Activated T-helper 17 cell treated with anti-CD3 and anti-CD28 coated beads, Interleukin-2, amount 50 U/mL, for 72 hours (primary cell): Measurements from ENCODE around the gene REC114. TPM values are rescaled to one million over a fixed set of nuclear protein-coding genes. Genes with fewer than 3 reads are reported as not detected.
"Not testable (repeated sequence)": the region's sequence is repeated elsewhere in the genome, so short reads cannot be mapped to it uniquely, and the experiment has no call there.

Experiments
- ATAC-seq: fragments of 150-1000 bp; cut with Tn5 transposase; replicated peaks from 2 replicates; pipeline ENCODE4 v1.10.0; 2021; ENCODE audit warnings: mild to moderate bottlenecking, moderate library complexity
- H3K27ac Mint-ChIP-seq: one replicate; pipeline ENCODE4 v1.8.0; 2022; ENCODE audit warnings: mixed read lengths
- H3K27me3 Mint-ChIP-seq: one replicate; pipeline ENCODE4 v1.8.0; 2022; ENCODE audit warnings: mixed read lengths
- H3K36me3 Mint-ChIP-seq: one replicate; pipeline ENCODE4 v1.8.0; 2022; ENCODE audit warnings: low read depth, mild to moderate bottlenecking, mixed read lengths
- H3K4me1 Mint-ChIP-seq: one replicate; pipeline ENCODE4 v1.8.0; 2022; ENCODE audit warnings: mixed read lengths
- H3K4me3 Mint-ChIP-seq: one replicate; pipeline ENCODE4 v1.8.0; 2022; ENCODE audit warnings: mild to moderate bottlenecking, mixed read lengths
- H3K9me3 Mint-ChIP-seq: one replicate; pipeline ENCODE4 v1.8.0; 2022; ENCODE audit warnings: mixed read lengths
- total RNA-seq, 2 donors: library from RNA; stranded (reverse); gene quantifications; one replicate each; pipeline ENCODE4 v1.2.3, GENCODE V29; 2022

REC114 gene, protein sequence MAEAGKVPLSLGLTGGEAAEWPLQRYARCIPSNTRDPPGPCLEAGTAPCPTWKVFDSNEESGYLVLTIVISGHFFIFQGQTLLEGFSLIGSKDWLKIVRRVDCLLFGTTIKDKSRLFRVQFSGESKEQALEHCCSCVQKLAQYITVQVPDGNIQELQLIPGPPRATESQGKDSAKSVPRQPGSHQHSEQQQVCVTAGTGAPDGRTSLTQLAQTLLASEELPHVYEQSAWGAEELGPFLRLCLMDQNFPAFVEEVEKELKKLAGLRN
- total RNA-seq: not detected

DNA sequence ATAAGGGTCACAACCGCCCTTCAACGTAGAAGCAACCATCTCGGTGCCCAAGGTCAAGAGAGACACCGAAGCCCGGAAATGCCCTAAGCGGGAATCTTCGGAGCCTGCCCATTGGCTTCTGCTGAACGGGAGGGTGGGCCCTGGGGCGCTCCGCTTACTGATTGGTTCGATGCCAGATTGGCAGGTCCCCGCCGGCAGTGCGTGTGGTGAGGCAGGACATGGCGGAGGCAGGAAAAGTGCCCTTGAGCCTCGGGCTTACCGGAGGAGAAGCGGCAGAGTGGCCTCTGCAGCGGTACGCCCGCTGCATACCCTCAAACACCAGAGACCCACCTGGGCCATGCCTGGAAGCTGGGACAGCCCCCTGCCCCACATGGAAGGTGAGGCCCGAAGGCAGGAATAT lies at the start of gene REC114:
TSS of gene REC114 (plus strand) at position 197 of the 400 bp plus-strand sequence. CDS start at position 219, 22 bp downstream.
- Mint-ChIP-seq H3K4me3 (no peak within 1 kb of the TSS), H3K4me1 (peaks cover 6% of the 10 kb centered on the region), H3K36me3 (no peaks in the 10 kb centered on the region), H3K27ac (no peak within 1 kb of the TSS), H3K9me3 (peaks cover 8% of the 10 kb centered on the region), H3K27me3 (peaks cover 9% of the 10 kb centered on the region)
- no peak for ATAC-seq

DNA sequence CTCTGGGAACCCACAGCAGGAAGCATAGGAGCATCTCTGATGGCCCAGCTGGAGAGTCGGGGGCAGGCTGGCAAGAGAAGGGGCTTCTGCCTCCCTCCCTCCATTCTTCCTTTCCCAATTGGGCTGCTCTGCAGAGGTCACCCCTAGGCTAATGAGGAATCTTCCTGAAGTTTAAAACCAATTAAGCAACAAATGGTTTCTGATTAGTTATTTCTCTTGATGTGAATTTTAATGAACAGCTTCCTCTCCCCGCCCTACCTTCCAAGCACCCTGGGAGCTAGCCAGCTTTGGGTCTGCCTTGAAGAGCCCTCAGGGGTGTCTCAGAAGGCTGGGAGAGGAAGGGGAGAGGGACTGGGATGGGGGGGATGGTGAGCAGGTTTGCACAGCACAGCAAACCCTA lies 49.6 kb upstream of the REC114 start:
- no peak overlapping the region for H3K4me3 Mint-ChIP-seq
- peaks cover 15% of the 10 kb centered on the region for H3K27me3 Mint-ChIP-seq
- no peaks in the 10 kb centered on the region for H3K9me3 Mint-ChIP-seq
- no peaks in the 10 kb centered on the region for H3K36me3 Mint-ChIP-seq
- H3K27ac Mint-ChIP-seq: no peak overlapping the region
- H3K4me1 Mint-ChIP-seq: no peaks in the 10 kb centered on the region
- ATAC-seq: no peak

DNA sequence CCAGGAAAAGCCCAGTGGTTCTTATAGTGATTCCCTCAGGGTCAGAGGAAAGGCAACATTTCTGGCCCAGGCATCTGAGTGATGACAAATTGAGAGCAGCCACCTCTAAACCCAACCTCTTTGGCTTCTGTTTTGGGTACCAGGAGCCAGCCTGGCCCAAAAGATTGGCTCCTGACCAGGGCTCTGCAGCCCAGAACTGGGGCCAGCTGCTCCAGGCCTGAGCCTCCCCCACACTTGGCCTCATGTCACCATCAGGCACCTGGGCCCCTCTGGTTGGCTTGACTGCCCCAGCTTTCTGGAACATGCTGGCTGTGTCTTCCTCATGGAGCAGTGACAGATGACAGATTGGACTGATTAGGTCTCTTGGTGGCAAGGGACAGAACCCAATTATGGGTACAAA lies 48.2 kb upstream of the REC114 start:
- no peak overlapping the region for H3K27ac Mint-ChIP-seq
- H3K27me3 Mint-ChIP-seq: peaks cover 20% of the 10 kb centered on the region
- no peaks in the 10 kb centered on the region for H3K4me1 Mint-ChIP-seq
- H3K4me3 Mint-ChIP-seq: no peak overlapping the region
- no peaks in the 10 kb centered on the region for H3K36me3 Mint-ChIP-seq
- no peaks in the 10 kb centered on the region for H3K9me3 Mint-ChIP-seq
- ATAC-seq: no peak

DNA sequence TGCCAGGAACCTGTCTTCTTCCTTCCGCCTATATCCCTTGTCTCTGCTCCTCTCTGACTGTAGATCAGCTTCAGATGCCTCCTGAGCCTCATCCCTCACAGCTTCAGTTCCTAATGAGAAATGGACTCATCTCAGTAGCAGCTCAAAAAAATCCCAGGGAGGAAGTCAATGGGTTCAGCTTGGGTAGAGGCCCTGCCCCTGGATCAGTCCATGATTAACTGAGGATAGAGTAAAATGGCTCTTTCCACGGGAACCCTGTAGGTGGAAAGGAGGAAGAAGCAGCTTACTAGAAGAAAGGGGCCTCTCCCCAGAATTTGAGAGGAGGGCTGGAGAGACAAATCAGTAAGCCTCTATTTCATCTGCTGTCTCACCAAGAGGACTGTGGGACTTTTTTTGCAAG lies 47.3 kb upstream of the REC114 start:
- H3K27ac Mint-ChIP-seq: no peak overlapping the region
- no peak overlapping the region for H3K4me3 Mint-ChIP-seq
- no peaks in the 10 kb centered on the region for H3K4me1 Mint-ChIP-seq
- H3K9me3 Mint-ChIP-seq: no peaks in the 10 kb centered on the region
- no peaks in the 10 kb centered on the region for H3K36me3 Mint-ChIP-seq
- H3K27me3 Mint-ChIP-seq: peaks cover 19% of the 10 kb centered on the region
- ATAC-seq: no peak

DNA sequence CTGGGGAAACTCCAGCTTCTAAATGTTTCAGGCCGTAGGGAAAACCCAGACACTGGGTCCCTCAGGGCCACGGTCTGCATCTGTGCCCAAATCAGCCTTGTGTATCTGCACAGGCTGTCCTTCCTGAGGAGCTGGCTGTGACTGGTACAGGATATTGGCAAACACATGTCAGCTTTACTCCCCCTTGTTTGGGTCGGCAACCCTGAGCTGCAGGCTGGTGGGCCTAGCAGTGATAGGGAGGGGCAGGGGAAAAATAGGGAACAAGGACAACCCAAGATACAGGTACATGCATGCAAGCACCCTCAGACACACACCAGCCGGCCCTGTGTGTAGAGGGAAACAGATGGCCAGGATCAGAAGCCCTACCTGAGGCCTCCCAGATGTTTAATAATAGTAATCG lies 45.5 kb upstream of the REC114 start:
- no peaks in the 10 kb centered on the region for H3K4me1 Mint-ChIP-seq
- no peaks in the 10 kb centered on the region for H3K9me3 Mint-ChIP-seq
- H3K36me3 Mint-ChIP-seq: no peaks in the 10 kb centered on the region
- H3K27me3 Mint-ChIP-seq: peaks cover 8% of the 10 kb centered on the region
- no peak overlapping the region for H3K4me3 Mint-ChIP-seq
- no peak overlapping the region for H3K27ac Mint-ChIP-seq
- ATAC-seq: no peak

DNA sequence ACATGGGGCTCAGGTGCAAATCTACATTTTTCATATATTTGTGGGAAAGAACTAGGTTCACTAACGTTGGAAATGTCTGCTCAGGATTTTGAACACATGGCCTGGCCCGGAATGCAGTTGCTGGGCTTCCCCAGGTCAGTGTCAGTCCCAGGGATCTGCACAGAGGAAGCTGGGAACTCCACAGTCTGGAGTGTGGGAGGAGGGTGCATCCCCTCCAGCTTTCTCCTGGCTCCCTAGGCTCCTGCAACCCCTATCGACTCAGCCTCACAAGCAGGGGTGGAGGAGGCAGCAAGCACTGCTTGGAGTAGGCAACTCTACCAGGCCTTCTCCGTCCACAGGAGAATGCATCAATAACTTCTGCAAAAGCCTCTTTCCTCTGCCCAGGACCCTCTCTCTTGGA lies 44.1 kb upstream of the REC114 start:
- Mint-ChIP-seq H3K4me3 (no peak overlapping the region), H3K27me3 (peaks cover 4% of the 10 kb centered on the region), H3K27ac (no peak overlapping the region), H3K9me3 (no peaks in the 10 kb centered on the region), H3K4me1 (no peaks in the 10 kb centered on the region), H3K36me3 (no peaks in the 10 kb centered on the region)
- no peak for ATAC-seq

DNA sequence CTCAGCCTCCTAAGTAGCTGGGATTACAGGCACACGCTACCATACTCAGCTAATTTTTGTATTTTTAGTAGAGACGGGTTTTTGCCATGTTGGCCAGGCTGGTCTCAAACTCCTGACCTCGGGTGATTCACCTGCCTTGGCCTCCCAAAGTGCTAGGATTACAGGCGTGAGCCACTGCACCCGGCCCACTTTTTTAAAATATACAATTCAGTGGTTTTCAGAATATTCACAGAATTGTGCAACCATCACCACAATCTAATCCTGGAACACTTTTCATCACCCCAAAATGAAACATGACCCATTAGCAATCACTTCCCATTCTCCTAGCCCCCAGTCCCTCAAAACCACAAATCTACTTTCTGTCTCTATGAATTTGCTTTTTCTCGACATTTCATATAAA lies 42.7 kb upstream of the REC114 start:
- not testable (repeated sequence) for H3K4me1 Mint-ChIP-seq, H3K27me3 Mint-ChIP-seq, H3K27ac Mint-ChIP-seq, H3K9me3 Mint-ChIP-seq, ATAC-seq, H3K36me3 Mint-ChIP-seq, H3K4me3 Mint-ChIP-seq

DNA sequence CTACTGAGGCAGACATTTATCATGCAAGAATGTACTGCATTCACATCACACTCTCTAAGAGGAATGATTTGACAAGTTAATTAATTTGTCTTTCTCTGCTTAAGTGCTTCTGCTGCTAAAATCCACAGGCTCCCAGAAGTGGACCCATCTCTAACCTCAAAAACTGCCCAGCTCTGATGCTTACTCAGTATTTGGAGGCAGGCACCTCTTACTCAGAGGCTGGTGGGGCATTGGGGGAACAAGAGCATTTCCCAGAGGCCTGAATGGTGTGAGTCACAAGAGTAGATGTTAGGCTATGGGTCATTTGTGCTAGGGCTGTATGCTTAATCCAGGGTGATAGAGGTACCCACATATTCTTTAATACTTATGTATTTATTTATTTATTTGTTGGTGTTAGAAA lies 39.8 kb upstream of the REC114 start:
- peaks cover 9% of the 10 kb centered on the region for H3K27me3 Mint-ChIP-seq
- no peak overlapping the region for H3K27ac Mint-ChIP-seq
- no peaks in the 10 kb centered on the region for H3K4me1 Mint-ChIP-seq
- ATAC-seq: no peak
- no peaks in the 10 kb centered on the region for H3K36me3 Mint-ChIP-seq
- no peaks in the 10 kb centered on the region for H3K9me3 Mint-ChIP-seq
- no peak overlapping the region for H3K4me3 Mint-ChIP-seq

DNA sequence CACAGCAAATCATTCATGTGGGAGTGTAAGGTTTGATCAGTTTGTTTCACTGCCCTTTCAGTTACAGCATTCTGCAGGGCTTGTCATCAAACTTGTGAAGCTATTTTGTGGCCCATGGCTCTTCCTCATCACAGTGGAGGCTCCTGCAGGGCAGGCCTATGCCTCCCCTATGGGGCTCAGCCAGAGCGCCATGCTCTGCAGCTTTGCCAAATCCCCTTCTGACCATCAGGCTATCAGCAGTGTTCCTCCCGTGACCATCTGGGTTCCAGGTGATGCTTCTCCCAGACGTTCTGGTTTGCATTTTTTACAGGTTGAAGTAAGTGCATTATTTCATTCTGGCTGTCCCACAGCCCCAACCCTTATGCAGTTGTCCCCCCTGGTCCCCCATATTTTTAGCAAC lies 28.1 kb upstream of the REC114 start:
- H3K36me3 Mint-ChIP-seq: no peaks in the 10 kb centered on the region
- no peak for ATAC-seq
- no peak overlapping the region for H3K4me3 Mint-ChIP-seq
- peaks cover 8% of the 10 kb centered on the region for H3K27me3 Mint-ChIP-seq
- no peak overlapping the region for H3K27ac Mint-ChIP-seq
- no peaks in the 10 kb centered on the region for H3K4me1 Mint-ChIP-seq
- no peaks in the 10 kb centered on the region for H3K9me3 Mint-ChIP-seq

DNA sequence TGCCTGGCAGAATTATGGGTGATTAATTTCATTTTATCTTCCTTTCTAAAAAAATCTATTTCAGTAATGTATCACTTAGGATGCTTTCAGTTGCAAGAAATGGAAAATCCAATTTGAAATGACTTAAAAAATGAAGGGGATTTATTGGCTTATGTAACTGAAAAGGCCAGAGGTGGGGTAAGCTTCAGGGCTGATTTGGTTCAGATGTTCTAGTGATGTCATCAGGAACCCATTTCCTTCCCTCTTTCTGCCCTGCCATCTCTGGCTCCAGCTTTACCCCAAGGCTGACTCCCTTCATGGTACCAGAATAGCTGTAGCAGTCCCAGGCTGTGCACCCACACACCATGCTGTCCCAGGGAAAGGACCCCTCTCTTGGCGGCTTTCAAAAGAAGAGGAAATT lies 18.5 kb upstream of the REC114 start:
- Mint-ChIP-seq H3K4me1 (peaks cover 13% of the 10 kb centered on the region), H3K4me3 (no peak overlapping the region), H3K27ac (no peak overlapping the region), H3K27me3 (peaks cover 5% of the 10 kb centered on the region), H3K36me3 (no peaks in the 10 kb centered on the region), H3K9me3 (no peaks in the 10 kb centered on the region)
- no peak for ATAC-seq

DNA sequence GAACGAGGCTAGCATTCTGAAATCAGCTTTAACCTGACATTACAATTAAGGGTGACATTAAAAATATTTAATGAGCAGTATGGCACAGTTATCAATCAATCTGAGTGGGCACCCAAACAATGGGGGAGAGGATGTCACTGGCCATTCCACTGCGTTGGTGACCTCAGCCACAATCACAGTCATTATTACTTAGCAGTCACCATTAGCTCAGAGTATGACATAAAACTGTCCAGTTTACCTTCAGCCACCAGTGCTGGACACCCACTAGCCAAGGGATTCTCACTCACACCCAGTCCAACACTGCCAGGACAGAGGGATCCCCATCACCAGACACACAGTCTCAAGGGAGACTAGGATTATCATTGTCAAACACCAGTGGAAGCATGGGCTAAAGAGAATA lies 17.5 kb upstream of the REC114 start:
- H3K9me3 Mint-ChIP-seq: no peaks in the 10 kb centered on the region
- H3K4me3 Mint-ChIP-seq: no peak overlapping the region
- peaks cover 5% of the 10 kb centered on the region for H3K27me3 Mint-ChIP-seq
- no peak overlapping the region for H3K27ac Mint-ChIP-seq
- no peak for ATAC-seq
- peaks cover 13% of the 10 kb centered on the region for H3K4me1 Mint-ChIP-seq
- no peaks in the 10 kb centered on the region for H3K36me3 Mint-ChIP-seq

DNA sequence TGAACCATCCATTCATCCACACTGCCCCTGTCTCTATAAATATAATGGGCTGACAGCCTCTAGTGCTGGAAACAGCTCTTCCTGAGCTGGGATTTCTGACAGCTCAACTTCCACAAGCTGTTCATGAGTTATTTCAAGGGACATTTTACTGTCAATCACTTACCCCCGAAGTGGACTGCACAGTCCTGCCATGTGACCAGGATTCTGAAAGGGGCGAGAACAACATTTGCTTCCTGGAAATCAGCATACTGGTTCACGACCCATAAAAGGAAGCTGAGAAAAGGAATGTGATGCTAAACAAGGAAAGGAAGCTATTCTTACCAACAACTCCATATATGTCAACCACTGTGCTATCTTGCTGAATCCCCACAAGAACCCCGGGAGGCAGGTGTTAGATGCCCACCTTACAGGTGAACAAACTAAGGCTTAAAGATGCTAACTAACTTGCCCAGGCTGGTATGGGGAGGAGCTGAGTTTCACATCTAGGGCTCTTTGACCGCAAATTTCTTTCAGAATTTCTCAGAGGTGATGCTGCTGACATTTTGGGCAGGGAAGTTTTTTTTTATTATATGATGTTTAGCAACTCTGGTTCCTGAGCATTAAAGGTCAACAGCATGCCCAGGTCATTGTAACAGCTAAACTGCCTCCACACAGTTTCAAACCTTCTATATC lies 16.5 kb upstream of the REC114 start:
- peak overlapping the region; percentile 29 for H3K4me3 Mint-ChIP-seq
- ATAC-seq: peak; percentile 85
- no peaks in the 10 kb centered on the region for H3K36me3 Mint-ChIP-seq
- H3K27me3 Mint-ChIP-seq: peaks cover 5% of the 10 kb centered on the region
- H3K27ac Mint-ChIP-seq: no peak overlapping the region
- H3K9me3 Mint-ChIP-seq: no peaks in the 10 kb centered on the region
- peaks cover 13% of the 10 kb centered on the region for H3K4me1 Mint-ChIP-seq

DNA sequence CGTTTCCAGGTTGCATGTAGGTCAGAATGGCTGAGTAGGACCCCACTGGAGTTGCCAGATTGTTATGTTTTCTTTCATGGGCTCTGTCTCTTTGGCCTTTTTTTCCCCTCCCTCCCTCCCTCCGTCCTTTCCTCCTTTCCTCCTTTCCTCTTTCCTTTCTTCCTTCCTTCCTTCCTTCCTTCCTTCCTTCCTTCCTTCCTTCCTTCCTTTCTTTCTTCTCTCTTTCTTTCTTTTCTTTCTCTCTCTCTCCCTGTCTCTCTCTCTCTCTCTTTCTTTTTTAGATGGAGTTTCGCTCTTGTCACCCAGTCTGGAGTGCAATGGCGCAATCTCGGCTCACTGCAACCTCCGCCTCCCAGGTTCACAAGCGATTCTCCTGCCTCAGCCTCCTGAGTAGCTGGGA lies 11.6 kb upstream of the REC114 start:
- not testable (repeated sequence) for H3K4me3 Mint-ChIP-seq, H3K4me1 Mint-ChIP-seq, H3K27ac Mint-ChIP-seq, H3K36me3 Mint-ChIP-seq, H3K9me3 Mint-ChIP-seq, ATAC-seq
- H3K27me3 Mint-ChIP-seq: peaks cover 11% of the 10 kb centered on the region

DNA sequence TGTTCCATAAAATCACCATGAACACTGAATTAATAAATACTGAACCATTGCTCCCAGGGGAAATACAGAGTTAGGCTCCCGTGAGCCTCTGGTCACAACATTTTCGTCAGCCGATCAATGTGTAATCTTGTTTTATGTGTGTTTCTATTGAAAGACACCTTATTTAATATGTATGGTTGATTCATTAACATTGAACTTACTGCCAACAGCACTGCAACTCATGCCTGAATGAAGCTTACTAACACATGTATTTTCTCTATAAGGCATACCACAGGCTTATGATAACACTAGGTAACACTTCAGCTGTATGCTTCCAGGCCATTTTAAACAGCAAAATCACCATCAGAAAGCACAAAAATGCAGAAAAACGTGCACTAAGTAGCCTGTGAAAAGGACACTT lies 9.1 kb upstream of the REC114 start:
- no peak overlapping the region for H3K4me3 Mint-ChIP-seq
- no peaks in the 10 kb centered on the region for H3K9me3 Mint-ChIP-seq
- no peaks in the 10 kb centered on the region for H3K4me1 Mint-ChIP-seq

DNA sequence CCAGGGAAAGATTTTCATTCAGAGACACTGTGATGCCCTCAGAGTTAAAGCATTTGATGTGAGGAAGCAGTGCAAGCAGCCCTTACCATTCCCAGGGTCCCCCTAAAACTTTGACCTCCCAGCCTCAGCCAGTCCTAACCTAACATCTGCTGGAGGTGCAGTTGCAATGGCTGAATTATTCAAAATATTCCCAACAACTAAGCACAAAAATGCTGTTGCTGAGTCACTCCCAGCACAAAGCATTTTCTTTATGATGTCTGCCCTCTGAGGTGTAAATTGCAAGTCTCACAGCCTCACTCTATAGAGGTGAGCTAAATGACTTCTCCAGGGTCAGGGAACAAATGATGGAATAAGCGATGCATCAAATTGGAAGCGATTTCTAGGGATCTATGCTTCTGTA lies 6.4 kb upstream of the REC114 start:
- Mint-ChIP-seq H3K4me1 (no peaks in the 10 kb centered on the region), H3K27ac (no peak overlapping the region), H3K36me3 (no peaks in the 10 kb centered on the region), H3K9me3 (no peaks in the 10 kb centered on the region), H3K27me3 (peaks cover 23% of the 10 kb centered on the region), H3K4me3 (no peak overlapping the region)
- ATAC-seq: no peak

More for the DNA sequence above, 9.1 kb upstream of the REC114 start:
- ATAC-seq: no peak
- peaks cover 20% of the 10 kb centered on the region for H3K27me3 Mint-ChIP-seq
- no peaks in the 10 kb centered on the region for H3K36me3 Mint-ChIP-seq
- H3K27ac Mint-ChIP-seq: no peak overlapping the region
